ENCODE measurements around the gene SOX21. TPM values are rescaled to one million over a fixed set of nuclear protein-coding genes. Genes with fewer than 3 reads are reported as not detected.

Gene SOX21
- total and polyA plus RNA-seq, 7 donors = 0.60 TPM; not detected in 6

DNA sequence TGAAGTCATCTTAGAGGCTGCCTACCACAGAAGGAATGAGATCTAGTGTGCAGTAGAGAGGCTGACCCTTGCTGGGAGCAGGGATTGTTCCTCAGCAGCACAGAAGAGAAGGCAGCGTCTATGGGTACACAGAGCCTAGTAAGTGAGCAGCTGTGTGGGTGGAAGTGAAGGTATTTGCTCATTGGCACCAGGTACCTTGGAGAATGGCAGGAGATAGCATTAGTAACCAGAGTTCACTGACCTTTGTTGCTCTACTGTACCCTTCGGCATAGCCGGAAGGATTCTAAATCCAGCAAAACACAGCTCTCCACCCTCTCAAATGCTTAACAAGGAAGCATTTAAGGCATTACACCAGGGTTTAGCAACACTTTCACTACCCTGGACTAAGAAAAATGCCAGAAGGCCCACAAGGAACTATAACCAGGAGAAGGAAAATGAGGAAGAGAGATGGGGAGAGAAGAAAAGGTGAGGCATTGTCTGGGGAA lies 12.3 kb downstream of the SOX21 start:
- DNase-seq = no peak
- H3K9me3 ChIP-seq = peaks cover 0 to 3% (median 0%) of the 10 kb centered on the region in 4 donors
- H3K4me1 ChIP-seq = peaks cover 0 to 8% (median 2%) of the 10 kb centered on the region in 4 donors
- H3K27me3 ChIP-seq = peaks cover 35 to 61% (median 42%) of the 10 kb centered on the region in 3 donors
- 62 to 76% methylated on average over 3 of the region's 3 CpGs for WGBS, 2 donors
- TF ChIP-seq POLR2A (IDR thresholded peaks at IDR 0.05) = no peak
- TF ChIP-seq EP300 (IDR thresholded peaks at IDR 0.05) = no peak
- no peak for TF ChIP-seq CTCF (IDR thresholded peaks at IDR 0.05)
- no peak for TF ChIP-seq POLR2AphosphoS5 (IDR thresholded peaks at IDR 0.05)
- H3K4me3 ChIP-seq = no peak overlapping the region
- no peak overlapping the region for H3K27ac ChIP-seq
- intact Hi-C loops (cut with DNase I) = no loop called here
- H3K36me3 ChIP-seq = no peaks in the 10 kb centered on the region

DNA sequence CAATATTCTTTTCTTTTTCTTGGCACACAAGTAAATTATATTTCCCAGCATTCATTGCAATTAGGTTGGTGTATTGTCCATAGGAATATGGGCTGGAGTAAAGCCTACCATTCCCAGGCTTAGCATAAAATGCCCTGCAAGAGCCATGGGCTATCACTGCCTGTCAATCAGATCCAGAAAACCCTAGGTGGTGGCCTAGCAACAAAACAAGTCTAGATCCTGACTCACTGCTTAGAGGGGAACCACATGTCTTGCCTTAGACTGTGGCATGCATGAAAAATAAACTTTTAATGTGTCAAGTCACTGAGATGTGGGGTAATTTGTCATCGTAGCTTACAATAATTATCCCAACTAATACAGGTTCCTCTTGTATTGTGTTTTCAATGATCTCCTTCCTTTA lies 16.2 kb downstream of the SOX21 start:
- Histone ChIP-seq H3K9me3 (no peaks in the 10 kb centered on the region), H3K36me3 (no peaks in the 10 kb centered on the region), H3K27ac (no peak overlapping the region), H3K27me3 (peaks cover 4 to 22% (median 4%) of the 10 kb centered on the region in 3 donors), H3K4me1 (no peaks in the 10 kb centered on the region), H3K4me3 (no peak overlapping the region)
- TF ChIP-seq POLR2A (IDR thresholded peaks at IDR 0.05) (no peak), CTCF (IDR thresholded peaks at IDR 0.05) (no peak), POLR2AphosphoS5 (IDR thresholded peaks at IDR 0.05) (no peak), EP300 (IDR thresholded peaks at IDR 0.05) (no peak)
- intact Hi-C loops (cut with DNase I) = no loop called here
- DNase-seq = no peak
- WGBS, 2 donors = 84 to 85% methylated on average over 1 of the region's 1 CpG

DNA sequence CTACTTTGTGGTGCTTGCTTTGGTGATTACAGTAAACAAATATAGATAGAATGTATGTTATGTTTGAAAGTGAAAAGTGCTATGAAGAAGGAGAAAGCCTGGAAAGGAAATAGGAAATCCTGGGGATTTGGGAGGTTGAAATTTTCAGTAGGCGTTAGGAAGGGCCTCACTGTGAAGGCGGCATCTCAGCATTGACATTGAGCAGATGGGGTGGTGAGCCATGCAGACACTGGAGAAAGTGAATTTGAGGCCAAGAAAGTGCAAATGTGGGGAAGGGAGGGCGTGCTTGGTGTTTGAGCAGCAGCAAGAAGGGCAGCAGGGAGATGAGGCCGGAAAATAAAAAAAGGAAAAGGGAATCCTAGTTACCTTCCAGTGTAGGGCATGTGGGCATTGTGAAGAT lies 20.3 kb downstream of the SOX21 start:
- WGBS, 2 donors = 83 to 86% methylated on average over 4 of the region's 4 CpGs
- TF ChIP-seq EP300 (IDR thresholded peaks at IDR 0.05) (no peak), POLR2AphosphoS5 (IDR thresholded peaks at IDR 0.05) (no peak), CTCF (IDR thresholded peaks at IDR 0.05) (no peak), POLR2A (IDR thresholded peaks at IDR 0.05) (no peak)
- no peak overlapping the region for H3K27ac ChIP-seq
- H3K4me1 ChIP-seq = no peaks in the 10 kb centered on the region
- no peak for DNase-seq
- intact Hi-C loops (cut with DNase I) = no loop called here
- H3K9me3 ChIP-seq = no peaks in the 10 kb centered on the region
- no peak overlapping the region for H3K4me3 ChIP-seq
- H3K36me3 ChIP-seq = no peaks in the 10 kb centered on the region
- no peaks in the 10 kb centered on the region for H3K27me3 ChIP-seq

- Histone ChIP-seq H3K27ac (no peak overlapping the region), H3K36me3 (no peaks in the 10 kb centered on the region), H3K4me1 (no peaks in the 10 kb centered on the region), H3K9me3 (no peaks in the 10 kb centered on the region), H3K4me3 (no peak overlapping the region), H3K27me3 (no peaks in the 10 kb centered on the region)
- 79 to 86% methylated on average over 5 of the region's 5 CpGs for WGBS, 2 donors
- TF ChIP-seq POLR2AphosphoS5 (IDR thresholded peaks at IDR 0.05) (no peak), EP300 (IDR thresholded peaks at IDR 0.05) (no peak), POLR2A (IDR thresholded peaks at IDR 0.05) (no peak), CTCF (IDR thresholded peaks at IDR 0.05) (no peak)
- no peak for DNase-seq
- intact Hi-C loops (cut with DNase I) = no loop called here
Observed at GRCh38 chr13:94683409-94683808, 28.9 kb downstream of the SOX21 start.

DNA sequence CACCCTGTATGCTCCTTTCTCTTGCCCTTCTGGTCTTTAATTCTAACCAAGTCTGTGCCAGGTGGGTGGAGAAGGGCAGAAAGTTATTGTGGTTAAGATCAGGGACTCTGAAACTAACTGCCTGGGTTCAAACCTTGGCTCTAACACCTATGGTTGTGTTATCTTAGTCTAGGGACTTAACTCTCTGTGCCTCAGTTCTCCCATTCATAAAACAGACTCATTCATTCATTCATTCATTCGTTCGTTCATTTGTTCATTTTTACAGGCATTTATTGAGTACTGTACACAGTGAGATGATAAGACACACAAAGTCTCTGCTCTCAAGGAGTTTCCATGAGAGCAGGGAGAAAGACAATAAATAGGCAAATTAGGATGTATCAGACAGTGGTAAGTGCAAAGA lies 30.1 kb downstream of the SOX21 start:
- intact Hi-C loops (cut with DNase I) = no loop called here
- H3K4me1 ChIP-seq = no peaks in the 10 kb centered on the region
- H3K4me3 ChIP-seq = no peak overlapping the region
- no peak overlapping the region for H3K27ac ChIP-seq
- no peaks in the 10 kb centered on the region for H3K27me3 ChIP-seq
- WGBS, 2 donors = 72 to 73% methylated on average over 2 of the region's 2 CpGs
- no peaks in the 10 kb centered on the region for H3K36me3 ChIP-seq
- no peak for TF ChIP-seq POLR2AphosphoS5 (IDR thresholded peaks at IDR 0.05)
- no peak for TF ChIP-seq POLR2A (IDR thresholded peaks at IDR 0.05)
- TF ChIP-seq CTCF (IDR thresholded peaks at IDR 0.05) = no peak
- TF ChIP-seq EP300 (IDR thresholded peaks at IDR 0.05) = no peak
- no peaks in the 10 kb centered on the region for H3K9me3 ChIP-seq
- DNase-seq = no peak

Data from sigmoid colon (tissue), 7 donors.